ENCODE data around the gene CACHD1. TPM values are rescaled to one million over a fixed set of nuclear protein-coding genes. Genes with fewer than 3 reads are reported as not detected.

CACHD1 gene
- total RNA-seq, 3 donors from 2014 or later (not counting 1 experiment from before 2014, with no cell fraction given) = not detected

GRCh38 chr1:64572222-64572900 lies 102.4 kb downstream of the CACHD1 start:
- H3K27me3 ChIP-seq (ENCODE audit: control insufficient read depth, insufficient read depth, low read length) = peaks cover 2% of the 10 kb centered on the region
- no peaks in the 10 kb centered on the region for H3K9me3 ChIP-seq (ENCODE audit: control insufficient read depth, insufficient read depth, low read length)
- intact Hi-C loops (cut with micrococcal nuclease) = no loop called here
- DNase-seq (no peak), ATAC-seq (no peak)
- H3K4me3 ChIP-seq (ENCODE audit: low read length) = no peak overlapping the region
- H3K27me3 Mint-ChIP-seq (ENCODE audit: low read depth in 2 of 2) = peaks cover 3 to 16% of the 10 kb centered on the region in 2 donors
- no peak overlapping the region for H3K27ac Mint-ChIP-seq
- TF ChIP-seq CTCF (IDR thresholded peaks at IDR 0.05) = no peak
- no peaks in the 10 kb centered on the region for H3K36me3 Mint-ChIP-seq
- no peaks in the 10 kb centered on the region for H3K9me3 Mint-ChIP-seq
- H3K27ac ChIP-seq (ENCODE audit: low read length) = no peak overlapping the region
- 77% methylated on average over 4 of the region's 5 CpGs for WGBS (ENCODE audit: insufficient coverage)
- H3K4me1 Mint-ChIP-seq = no peaks in the 10 kb centered on the region
- H3K36me3 ChIP-seq (ENCODE audit: control insufficient read depth, insufficient read depth, low read length) = no peaks in the 10 kb centered on the region
- no peak overlapping the region for H3K4me3 Mint-ChIP-seq
- H3K4me1 ChIP-seq (ENCODE audit: control insufficient read depth, insufficient read depth, low read length) = no peaks in the 10 kb centered on the region

GRCh38 chr1:64574301-64574700 lies 104.4 kb downstream of the CACHD1 start:
- intact Hi-C loops (cut with micrococcal nuclease) = no loop called here
- H3K4me1 Mint-ChIP-seq = no peaks in the 10 kb centered on the region
- no peak overlapping the region for H3K4me3 ChIP-seq (ENCODE audit: low read length)
- H3K36me3 ChIP-seq (ENCODE audit: control insufficient read depth, insufficient read depth, low read length) = no peaks in the 10 kb centered on the region
- H3K27me3 Mint-ChIP-seq (ENCODE audit: low read depth in 2 of 2) = peaks cover 2 to 9% of the 10 kb centered on the region in 2 donors
- H3K27ac Mint-ChIP-seq = no peak overlapping the region
- no peaks in the 10 kb centered on the region for H3K36me3 Mint-ChIP-seq
- ATAC-seq (no peak), DNase-seq (no peak)
- no peaks in the 10 kb centered on the region for H3K4me1 ChIP-seq (ENCODE audit: control insufficient read depth, insufficient read depth, low read length)
- no peak overlapping the region for H3K4me3 Mint-ChIP-seq
- WGBS (ENCODE audit: insufficient coverage) = 98% methylated on average over 2 of the region's 3 CpGs
- no peak for TF ChIP-seq CTCF (IDR thresholded peaks at IDR 0.05)
- H3K9me3 Mint-ChIP-seq = no peaks in the 10 kb centered on the region
- no peaks in the 10 kb centered on the region for H3K27me3 ChIP-seq (ENCODE audit: control insufficient read depth, insufficient read depth, low read length)
- H3K9me3 ChIP-seq (ENCODE audit: control insufficient read depth, insufficient read depth, low read length) = no peaks in the 10 kb centered on the region
- no peak overlapping the region for H3K27ac ChIP-seq (ENCODE audit: low read length)

- Histone ChIP-seq H3K9me3 (ENCODE audit: control insufficient read depth, insufficient read depth, low read length) (no peaks in the 10 kb centered on the region), H3K4me3 (ENCODE audit: low read length) (no peak overlapping the region), H3K36me3 (ENCODE audit: control insufficient read depth, insufficient read depth, low read length) (no peaks in the 10 kb centered on the region), H3K27ac (ENCODE audit: low read length) (no peak overlapping the region), H3K27me3 (ENCODE audit: control insufficient read depth, insufficient read depth, low read length) (no peaks in the 10 kb centered on the region), H3K4me1 (ENCODE audit: control insufficient read depth, insufficient read depth, low read length) (no peaks in the 10 kb centered on the region)
- ATAC-seq (no peak), DNase-seq (no peak)
- intact Hi-C loops (cut with micrococcal nuclease) = no loop called here
- H3K4me3 Mint-ChIP-seq = no peak overlapping the region
- no peaks in the 10 kb centered on the region for H3K4me1 Mint-ChIP-seq
- H3K27me3 Mint-ChIP-seq (ENCODE audit: low read depth in 2 of 2) = peaks cover 2 to 9% of the 10 kb centered on the region in 2 donors
- H3K36me3 Mint-ChIP-seq = no peaks in the 10 kb centered on the region
- TF ChIP-seq CTCF (IDR thresholded peaks at IDR 0.05) = no peak
- WGBS (ENCODE audit: insufficient coverage) = 90% methylated on average over 11 of the region's 11 CpGs
- H3K9me3 Mint-ChIP-seq = no peaks in the 10 kb centered on the region
- no peak overlapping the region for H3K27ac Mint-ChIP-seq
Observed at GRCh38 chr1:64575881-64576676, 106.2 kb downstream of the CACHD1 start.

Measured in natural killer cell (primary cell).